WI38 (cell line): ENCODE data around the gene GPX6.
"Not testable (repeated sequence)": the region's sequence is repeated elsewhere in the genome, so short reads cannot be mapped to it uniquely, and the experiment has no call there.

ENCODE experiments used
- H3K4me3 ChIP-seq: 2 replicates; pipeline ENCODE4 v1.5.1; 2011; ENCODE audit warnings: low read depth, mild to moderate bottlenecking, control low read depth, low read length
- CTCF ChIP-seq: IDR thresholded peaks from 2 replicates; pipeline ENCODE4 v1.5.1; 2012; ENCODE audit warnings: low read depth, mild to moderate bottlenecking, control low read depth, low read length

Gene GPX6

DNA sequence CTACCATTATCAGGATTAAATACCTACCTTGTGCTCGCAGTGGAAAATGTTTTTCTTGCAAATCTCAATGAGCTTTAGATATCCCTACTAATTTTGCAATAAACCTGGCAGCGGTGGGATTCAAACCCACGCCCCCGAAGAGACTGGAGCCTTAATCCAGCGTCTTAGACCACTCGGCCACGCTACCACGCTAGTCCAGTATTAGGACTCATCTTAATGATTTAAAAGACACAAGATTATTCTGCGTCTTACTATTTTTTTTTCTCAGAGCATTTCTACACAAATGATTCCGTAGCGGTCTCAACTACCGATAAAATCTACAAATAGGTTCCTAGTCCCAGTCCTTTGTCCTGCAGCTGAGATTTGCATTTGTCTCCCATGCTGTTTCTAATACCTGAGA is 37.1 kb downstream of the GPX6 start:
- no peak overlapping the region for H3K4me3 ChIP-seq
- TF ChIP-seq CTCF = no peak

GRCh38 chr6:28474441-28475219 is 41.0 kb downstream of the GPX6 start:
- no peak for TF ChIP-seq CTCF
- peak overlapping the region; percentile 60 for H3K4me3 ChIP-seq

DNA sequence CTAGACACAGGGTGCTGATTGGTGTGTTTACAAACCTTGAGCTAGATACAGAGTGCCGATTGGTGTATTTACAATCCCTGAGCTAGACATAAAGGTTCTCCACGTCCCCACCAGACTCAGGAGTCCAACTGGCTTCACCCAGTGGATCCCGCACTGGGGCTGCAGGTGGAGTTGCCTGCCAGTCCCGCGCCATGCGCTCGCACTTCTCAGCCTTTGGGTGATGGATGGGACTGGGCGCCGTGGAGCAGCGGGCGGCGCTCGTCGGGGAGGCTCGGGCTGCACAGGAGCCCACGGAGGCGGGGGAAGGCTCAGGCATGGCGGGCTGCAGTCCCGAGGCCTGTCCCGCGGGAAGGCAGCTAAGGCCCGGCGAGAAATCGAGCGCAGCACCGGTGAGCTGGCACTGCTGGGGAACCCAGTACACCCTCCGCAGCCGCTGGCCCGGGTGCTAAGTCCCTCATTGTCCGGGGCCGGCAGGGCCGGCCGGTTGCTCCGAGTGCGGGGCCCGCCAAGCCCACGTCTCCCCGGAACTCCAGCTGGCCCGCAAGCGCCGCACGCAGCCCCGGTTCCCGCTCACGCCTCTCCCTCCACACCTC is 46.3 kb downstream of the GPX6 start:
- H3K4me3 ChIP-seq = not testable (repeated sequence)

- no peak overlapping the region for H3K4me3 ChIP-seq
- no peak for TF ChIP-seq CTCF
Observed at GRCh38 chr6:28468056-28468455, 47.5 kb downstream of the GPX6 start.

GRCh38 chr6:28462401-28462800 is 53.2 kb downstream of the GPX6 start:
- H3K4me3 ChIP-seq = no peak overlapping the region
- TF ChIP-seq CTCF = no peak

DNA sequence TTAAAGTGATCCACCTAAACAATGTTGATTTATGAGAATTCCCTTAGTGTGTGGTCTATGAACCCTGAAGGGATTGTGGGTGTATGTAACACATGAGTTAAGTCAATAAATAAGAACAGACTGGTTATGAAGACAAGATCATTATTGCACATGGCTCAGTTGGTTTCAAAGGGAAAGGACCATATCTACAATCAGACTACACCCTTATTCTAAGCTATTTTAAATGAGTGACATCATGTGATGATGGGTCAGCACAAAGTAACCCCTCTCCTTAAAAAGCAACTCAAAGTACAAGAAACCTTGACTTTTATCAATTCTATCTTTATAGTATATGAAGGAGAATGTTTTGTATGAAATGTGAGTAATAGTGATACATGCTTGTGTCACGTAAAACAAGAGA is 57.0 kb downstream of the GPX6 start:
- TF ChIP-seq CTCF = no peak

More for the DNA sequence above, 57.0 kb downstream of the GPX6 start:
- no peak overlapping the region for H3K4me3 ChIP-seq
